Liver (tissue), 9 donors: ENCODE data around the gene CDK17. TPM values are rescaled to one million over a fixed set of nuclear protein-coding genes. Genes with fewer than 3 reads are reported as not detected.

Experiments used
- DNase-seq: peaks from one replicate; pipeline ENCODE4 v3.0.0-alpha.2; 2017; ENCODE audit warnings: low spot score
- H3K27ac ChIP-seq, 2 donors: one replicate each; pipeline ENCODE4 v1.7.0; 2013; ENCODE audit warnings: inconsistent platforms in 2 of 2, low read length in 2 of 2, control low read depth in 1 of 2, low read depth in 1 of 2, mild to moderate bottlenecking in 1 of 2
- H3K27me3 ChIP-seq, 4 donors: one replicate each; pipeline versions ENCODE4 v1.6.1 to v1.7.0; 2013; ENCODE audit warnings: low read length in 3 of 4, inconsistent platforms in 1 of 4, mild to moderate bottlenecking in 1 of 4, moderate library complexity in 1 of 4; ENCODE audit not compliant: control insufficient read depth in 4 of 4, insufficient read depth in 4 of 4
- H3K36me3 ChIP-seq, 4 donors: one replicate each; pipeline versions ENCODE4 v1.6.1 to v1.7.0; 2013; ENCODE audit warnings: low read length in 3 of 4, mild to moderate bottlenecking in 3 of 4, low read depth in 1 of 4, moderate library complexity in 1 of 4; ENCODE audit not compliant: control insufficient read depth in 4 of 4, insufficient read depth in 3 of 4
- H3K4me1 ChIP-seq, 4 donors: one replicate each; pipeline versions ENCODE4 v1.6.1 to v1.7.0; 2013; ENCODE audit warnings: low read length in 3 of 4, mild to moderate bottlenecking in 3 of 4, moderate library complexity in 1 of 4; ENCODE audit not compliant: control insufficient read depth in 4 of 4, insufficient read depth in 4 of 4
- H3K4me3 ChIP-seq, 3 donors: one replicate each; pipeline versions ENCODE4 v1.6.1 to v1.7.0; 2013; ENCODE audit warnings: low read length in 3 of 3, control low read depth in 1 of 3, low read depth in 1 of 3, mild to moderate bottlenecking in 1 of 3
- H3K9ac ChIP-seq, 2 donors: one replicate each; pipeline ENCODE4 v1.7.0; 2013; ENCODE audit warnings: low read length in 2 of 2, mild to moderate bottlenecking in 2 of 2, moderate library complexity in 2 of 2, control low read depth in 1 of 2, low read depth in 1 of 2
- H3K9me3 ChIP-seq, 4 donors: one replicate each; pipeline versions ENCODE4 v1.6.1 to v1.7.0; 2013; ENCODE audit warnings: low read length in 3 of 4; ENCODE audit not compliant: control insufficient read depth in 4 of 4
- CTCF ChIP-seq: fragments of 150-350 bp; IDR thresholded peaks from 2 replicates; pipeline ENCODE4 v1.5.1; 2017; ENCODE audit warnings: improper control_type of control experiment, low read depth, low read length; ENCODE audit not compliant: missing input control
- EGR1 ChIP-seq, 2 donors: IDR thresholded peaks; 2 replicates each; pipeline ENCODE4 v1.6.1; 2016 to 2018; ENCODE audit warnings: antibody characterized with exemption in 2 of 2, low read depth in 2 of 2
- FOXA2 ChIP-seq: IDR thresholded peaks from 2 replicates; pipeline ENCODE4 v1.6.1; 2016; ENCODE audit warnings: antibody characterized with exemption
- HNF4A ChIP-seq, 2 donors: conservative IDR thresholded peaks; 2 replicates each; pipeline ENCODE4 v1.6.1; 2016; ENCODE audit warnings: antibody characterized with exemption in 2 of 2, mild to moderate bottlenecking in 2 of 2
- HNF4G ChIP-seq: IDR thresholded peaks from 2 replicates; pipeline ENCODE4 v1.6.1; 2016; ENCODE audit warnings: antibody characterized with exemption
- JUND ChIP-seq, 2 donors: IDR thresholded peaks; 2 replicates each; pipeline ENCODE4 v1.6.1; 2016; ENCODE audit warnings: antibody characterized with exemption in 2 of 2
- MAX ChIP-seq: IDR thresholded peaks from 2 replicates; pipeline ENCODE4 v1.6.1; 2016; ENCODE audit warnings: antibody characterized with exemption
- NR2F2 ChIP-seq: IDR thresholded peaks from 2 replicates; pipeline ENCODE4 v1.6.1; 2016; ENCODE audit warnings: antibody characterized with exemption
- REST ChIP-seq: IDR thresholded peaks from 2 replicates; pipeline ENCODE4 v1.6.1; 2016; ENCODE audit warnings: antibody characterized with exemption, mild to moderate bottlenecking
- RXRA ChIP-seq, 2 donors: IDR thresholded peaks; 2 replicates each; pipeline ENCODE4 v1.6.1; 2017 to 2018; ENCODE audit warnings: antibody characterized with exemption in 2 of 2, mild to moderate bottlenecking in 1 of 2
- SP1 ChIP-seq: IDR thresholded peaks from 2 replicates; pipeline ENCODE4 v1.6.1; 2018; ENCODE audit warnings: antibody characterized with exemption, mild to moderate bottlenecking
- TAF1 ChIP-seq: conservative IDR thresholded peaks from 2 replicates; pipeline ENCODE4 v1.6.1; 2016; ENCODE audit warnings: antibody characterized with exemption, mild to moderate bottlenecking
- ZBTB33 ChIP-seq: IDR thresholded peaks from 2 replicates; pipeline ENCODE4 v1.6.1; 2016; ENCODE audit warnings: antibody characterized with exemption
- WGBS: extraction: QIAGEN DNeasy Blood & Tissue Kit; methylation state at CpG from one replicate; pipeline ENCODE4 v1.1.7; 2013; 5-methylcytosine and 5-hydroxymethylcytosine counted together
- polyA plus RNA-seq, 2 donors: library from polyadenylated mRNA; stranded (reverse) in 1 of 2; unstranded in 1 of 2; fragments of 200-250 nt in 1 of 2; fragments of >200 nt in 1 of 2; fragmentation: Nextera tagmentation in 1 of 2; extraction: Ambion mirVana in 1 of 2; gene quantifications; one replicate each; pipeline versions ENCODE4 v1.2.1 to v1.2.3, GENCODE V29; 2013 to 2015
- total RNA-seq, 2 donors: library from RNA; depleted of rRNA; stranded (reverse); fragments of >200 nt; gene quantifications; one replicate each; pipeline ENCODE4 v1.2.3, GENCODE V29; 2014
- donor health status: healthy.
- donor health status: healthy.
- donor health status: healthy.
- donor health status: healthy.
- donor health status: healthy.

The CDK17 gene
- total and polyA plus RNA-seq, 4 donors, result 4.8 to 25.2 (median 14.9) TPM

- no peak for TF ChIP-seq REST
- TF ChIP-seq TAF1, result no peak
- TF ChIP-seq NR2F2, result no peak
- no peak for TF ChIP-seq EGR1 (IDR thresholded peaks at IDR 0.05; ENCODE audit: low read depth in 2 of 2)
- TF ChIP-seq HNF4G, result no peak
- no peak for TF ChIP-seq FOXA2
- TF ChIP-seq SP1, result no peak
Observed at GRCh38 chr12:96241431-96241830, 158.8 kb downstream of the CDK17 start (continued).

GRCh38 chr12:96240656-96241055, 159.6 kb downstream of the CDK17 start:
- Histone ChIP-seq H3K27me3 (no peaks in the 10 kb centered on the region), H3K9me3 (no peaks in the 10 kb centered on the region), H3K9ac (no peak overlapping the region), H3K4me1 (peaks cover 0 to 6% (median 3%) of the 10 kb centered on the region in 4 donors), H3K4me3 (no peak overlapping the region), H3K27ac (no peak overlapping the region), H3K36me3 (no peaks in the 10 kb centered on the region)
- no peak for DNase-seq
- no peak for TF ChIP-seq FOXA2
- no peak for TF ChIP-seq ZBTB33
- no peak for TF ChIP-seq CTCF
- no peak for TF ChIP-seq HNF4G
- no peak for TF ChIP-seq MAX
- no peak for TF ChIP-seq JUND (IDR thresholded peaks at IDR 0.05)
- no peak for TF ChIP-seq HNF4A (conservative IDR thresholded peaks at IDR 0.05)
- TF ChIP-seq SP1, result no peak
- no peak for TF ChIP-seq RXRA (IDR thresholded peaks at IDR 0.05)
- WGBS, result 79% methylated on average over 11 of the region's 11 CpGs
